Measurements from ENCODE around the gene ARHGAP24.
"Not testable (repeated sequence)": the region's sequence is repeated elsewhere in the genome, so short reads cannot be mapped to it uniquely, and the experiment has no call there.

Gene ARHGAP24

GRCh38 chr4:85961887-85962286 lies 486.9 kb downstream of the ARHGAP24 start:
- DNase-seq (ENCODE audit: low read depth), result no peak

- DNase-seq (ENCODE audit: low read depth), result peak; percentile 54
Measured at GRCh38 chr4:85963231-85963630, 488.3 kb downstream of the ARHGAP24 start.

GRCh38 chr4:85964298-85964697 lies 489.3 kb downstream of the ARHGAP24 start:
- DNase-seq (ENCODE audit: low read depth), result no peak

DNA sequence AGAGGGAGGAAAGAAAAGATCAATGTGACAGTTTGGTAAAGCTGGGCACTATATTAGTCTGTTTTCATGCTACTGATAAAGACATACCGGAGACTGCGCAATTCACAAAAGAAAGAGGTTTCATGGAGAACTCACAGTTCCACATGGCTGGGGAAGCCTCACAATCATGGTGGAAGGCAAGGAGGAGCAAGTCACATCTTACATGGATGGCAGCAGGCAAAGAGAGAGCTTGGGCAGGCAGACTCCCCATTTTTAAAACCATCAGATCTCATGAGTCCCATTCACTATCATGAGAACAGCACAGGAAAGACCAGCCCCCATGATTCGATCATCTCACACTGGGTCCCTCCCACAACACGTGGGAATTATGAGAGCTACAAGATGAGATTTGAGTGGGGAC lies 490.1 kb downstream of the ARHGAP24 start:
- DNase-seq (ENCODE audit: low read depth), result not testable (repeated sequence)

DNA sequence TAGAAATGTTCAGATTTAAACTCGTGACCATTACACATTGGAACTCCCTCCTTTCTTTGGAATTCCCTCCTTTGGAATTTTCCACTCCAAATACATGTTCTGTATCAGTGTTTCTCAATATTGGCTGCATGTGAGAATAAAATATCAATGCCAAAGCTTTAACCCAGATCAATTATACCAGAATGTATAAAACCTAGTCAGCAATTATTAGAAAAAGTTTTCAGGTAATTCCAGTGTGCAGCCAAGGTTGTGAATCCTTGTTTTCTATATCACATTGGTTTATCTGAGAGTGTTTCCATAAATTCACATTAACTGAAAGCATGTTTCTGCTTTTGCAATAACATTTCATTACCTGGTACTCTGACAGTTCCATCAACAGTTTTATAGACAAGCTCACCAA lies 490.6 kb downstream of the ARHGAP24 start:
- no peak for DNase-seq (ENCODE audit: low read depth)

DNA sequence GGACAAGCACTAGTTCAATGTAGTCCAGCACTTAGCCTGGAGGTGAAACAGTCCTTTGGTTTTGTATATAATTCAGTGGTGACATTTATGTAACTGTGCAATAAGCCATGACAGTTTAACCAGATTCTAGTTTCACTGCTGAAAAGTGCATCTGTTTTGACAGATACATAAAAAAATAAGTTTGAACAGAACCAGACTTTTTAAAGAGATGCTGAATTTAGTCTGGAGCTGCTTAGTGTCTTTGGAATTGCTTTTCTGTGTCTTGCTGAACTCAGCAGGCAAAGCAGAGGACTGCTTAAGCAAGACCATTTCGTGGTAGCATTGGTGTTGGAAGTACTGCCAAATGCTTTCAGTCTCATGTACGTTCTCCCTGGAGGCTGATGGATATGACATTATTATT lies 491.4 kb downstream of the ARHGAP24 start:
- DNase-seq (ENCODE audit: low read depth), result no peak

GRCh38 chr4:85967872-85968271 lies 492.9 kb downstream of the ARHGAP24 start:
- DNase-seq (ENCODE audit: low read depth), result peak; percentile 78

GRCh38 chr4:85968945-85969819 lies 494.2 kb downstream of the ARHGAP24 start:
- peak; percentile 87 for DNase-seq (ENCODE audit: low read depth)

DNA sequence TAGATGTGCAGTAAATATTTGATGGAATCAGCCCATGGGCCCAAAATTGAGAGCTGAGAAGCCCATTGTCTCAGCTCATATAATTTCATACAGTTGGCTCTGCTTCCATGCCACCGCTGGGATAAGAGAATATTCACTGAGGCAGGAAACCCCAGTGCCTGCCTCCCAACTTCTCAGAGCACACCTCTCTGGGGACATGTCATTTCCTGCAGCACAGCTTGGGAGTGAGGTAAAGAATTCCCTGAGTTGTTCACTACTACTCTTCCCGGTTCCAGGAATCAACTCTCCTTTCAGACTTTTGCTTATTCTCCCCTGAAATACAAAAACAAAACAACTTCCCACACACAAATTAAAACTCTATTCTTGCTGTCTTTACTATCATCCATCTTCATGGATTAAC lies 495.6 kb downstream of the ARHGAP24 start:
- DNase-seq (ENCODE audit: low read depth), result no peak

DNA sequence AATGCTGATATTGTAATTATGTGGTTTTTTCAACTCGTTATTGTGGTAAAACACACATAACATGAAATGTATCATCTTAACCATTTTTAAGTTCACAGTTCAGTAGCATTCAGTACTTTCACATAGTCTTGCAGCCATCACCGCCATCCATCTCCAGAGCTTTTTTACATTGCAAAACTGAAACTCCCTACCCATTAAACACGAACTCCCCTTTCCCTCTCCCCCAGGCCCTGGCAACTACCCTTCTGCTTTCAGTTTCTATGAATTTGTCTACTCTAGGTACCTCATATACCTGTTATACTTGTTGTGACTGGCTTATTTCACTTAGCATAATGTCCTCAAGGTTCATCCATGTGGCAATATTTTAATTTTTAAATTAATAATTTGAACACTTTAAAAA lies 504.3 kb downstream of the ARHGAP24 start:
- DNase-seq (ENCODE audit: low read depth), result no peak

GRCh38 chr4:85986266-85986665 lies 511.3 kb downstream of the ARHGAP24 start:
- no peak for DNase-seq (ENCODE audit: low read depth)

GRCh38 chr4:85993641-85994040 lies 518.7 kb downstream of the ARHGAP24 start:
- DNase-seq (ENCODE audit: low read depth), result no peak

DNA sequence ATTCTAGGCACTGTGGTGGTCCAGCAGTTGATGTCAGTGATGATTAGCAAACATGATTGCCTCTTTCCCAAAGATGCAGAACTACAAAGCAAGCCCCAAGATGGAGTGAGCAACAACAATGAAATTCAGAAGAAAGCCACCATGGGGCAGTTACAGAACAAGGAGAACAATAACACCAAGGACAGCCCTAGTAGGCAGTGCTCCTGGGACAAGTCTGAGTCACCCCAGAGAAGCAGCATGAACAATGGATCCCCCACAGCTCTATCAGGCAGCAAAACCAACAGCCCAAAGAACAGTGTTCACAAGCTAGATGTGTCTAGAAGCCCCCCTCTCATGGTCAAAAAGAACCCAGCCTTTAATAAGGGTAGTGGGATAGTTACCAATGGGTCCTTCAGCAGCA lies 519.6 kb downstream of the ARHGAP24 start:
- DNase-seq (ENCODE audit: low read depth), result no peak

DNA sequence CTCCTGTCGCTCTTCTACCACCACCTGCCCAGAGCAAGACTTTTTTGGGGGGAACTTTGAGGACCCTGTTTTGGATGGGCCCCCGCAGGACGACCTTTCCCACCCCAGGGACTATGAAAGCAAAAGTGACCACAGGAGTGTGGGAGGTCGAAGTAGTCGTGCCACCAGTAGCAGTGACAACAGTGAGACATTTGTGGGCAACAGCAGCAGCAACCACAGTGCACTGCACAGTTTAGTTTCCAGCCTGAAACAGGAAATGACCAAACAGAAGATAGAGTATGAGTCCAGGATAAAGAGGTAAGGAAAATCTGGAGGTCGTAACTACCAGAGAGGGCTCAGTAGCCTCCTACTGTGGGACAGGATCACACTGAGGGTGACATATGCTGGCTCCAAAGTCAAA lies 520.4 kb downstream of the ARHGAP24 start:
- no peak for DNase-seq (ENCODE audit: low read depth)

GRCh38 chr4:86001591-86001990 lies 526.6 kb downstream of the ARHGAP24 start:
- DNase-seq (ENCODE audit: low read depth), result no peak

GRCh38 chr4:86004030-86004429 lies 529.1 kb downstream of the ARHGAP24 start:
- DNase-seq (ENCODE audit: low read depth), result no peak

GRCh38 chr4:86006057-86006456 lies 531.1 kb downstream of the ARHGAP24 start:
- no peak for DNase-seq (ENCODE audit: low read depth)

- DNase-seq (ENCODE audit: low read depth), result no peak
Measured at GRCh38 chr4:86007042-86007441, 532.1 kb downstream of the ARHGAP24 start.

- peak; percentile 89 for DNase-seq (ENCODE audit: low read depth)
Measured at GRCh38 chr4:86011117-86011516, 536.2 kb downstream of the ARHGAP24 start.

DNA sequence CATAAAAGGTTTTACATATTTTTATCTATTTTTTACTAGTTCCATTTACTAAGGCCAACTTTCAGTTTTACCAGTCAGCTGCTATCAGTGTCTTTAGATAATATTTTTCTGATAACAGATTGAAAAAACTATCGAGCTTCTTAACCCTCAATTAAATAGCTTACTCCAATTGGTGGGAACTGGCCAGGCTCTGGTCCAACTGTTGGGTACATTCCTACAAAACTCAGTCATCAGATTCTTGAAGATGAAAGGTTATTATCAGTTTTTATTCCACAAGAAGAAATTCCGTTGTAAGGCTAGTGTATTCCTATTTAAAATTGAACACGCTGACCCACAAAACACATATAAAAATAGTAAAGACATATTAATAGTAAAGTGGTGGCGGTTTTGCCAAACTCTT lies 538.7 kb downstream of the ARHGAP24 start:
- DNase-seq (ENCODE audit: low read depth), result peak; percentile 62

DNA sequence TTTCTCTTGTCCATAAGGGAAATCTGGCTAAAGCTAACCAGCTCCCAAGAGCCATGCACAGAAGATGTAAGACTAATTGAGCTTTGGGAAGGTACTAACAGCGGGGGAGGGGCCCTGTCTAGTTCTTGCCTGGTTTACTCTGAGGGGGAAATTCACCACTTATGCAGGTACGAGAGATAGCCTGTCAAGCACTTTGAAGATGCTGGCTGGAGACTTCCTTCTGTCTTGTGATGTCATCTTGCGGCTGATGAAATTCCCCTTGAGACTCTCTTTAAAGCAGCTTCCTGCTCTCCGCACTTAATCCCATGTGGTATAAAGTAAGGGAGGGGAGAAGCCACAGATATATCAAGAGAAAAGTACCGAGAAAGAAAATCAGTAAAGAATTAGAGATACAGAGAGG lies 539.6 kb downstream of the ARHGAP24 start:
- DNase-seq (ENCODE audit: low read depth), result no peak

- peak; percentile 11 for DNase-seq (ENCODE audit: low read depth)
Measured at GRCh38 chr4:86015412-86016350, 540.7 kb downstream of the ARHGAP24 start.

- DNase-seq (ENCODE audit: low read depth), result no peak
Measured at GRCh38 chr4:86019362-86019761, 544.4 kb downstream of the ARHGAP24 start.

Data from EH (cell line).